GM19397 (cell line): ENCODE data around the gene BAX.
A peak's percentile ranks its signal among the peaks of the same experiment; 100 is the strongest.
"Not testable (repeated sequence)": the region's sequence is repeated elsewhere in the genome, so short reads cannot be mapped to it uniquely, and the experiment has no call there.

Experiments used
- ATAC-seq: cut with Tn5 transposase; IDR thresholded peaks from one replicate; pipeline ENCODE4 v1.9.1; 2021; ENCODE audit warnings: mild to moderate bottlenecking, moderate library complexity; ENCODE audit not compliant: unreplicated experiment

Gene BAX

GRCh38 chr19:48954595-48955307, at the start of gene BAX:
TSS of gene BAX (plus strand) at chr19:48954875. CDS start at chr19:48954929, 54 bp downstream.
- ATAC-seq, result peak; percentile 96

GRCh38 chr19:48905664-48906063, 49.0 kb upstream of the BAX start:
- no peak for ATAC-seq

- ATAC-seq, result no peak
Measured at GRCh38 chr19:48906324-48906723, 48.4 kb upstream of the BAX start.

GRCh38 chr19:48907671-48908070, 47.0 kb upstream of the BAX start:
- no peak for ATAC-seq

DNA sequence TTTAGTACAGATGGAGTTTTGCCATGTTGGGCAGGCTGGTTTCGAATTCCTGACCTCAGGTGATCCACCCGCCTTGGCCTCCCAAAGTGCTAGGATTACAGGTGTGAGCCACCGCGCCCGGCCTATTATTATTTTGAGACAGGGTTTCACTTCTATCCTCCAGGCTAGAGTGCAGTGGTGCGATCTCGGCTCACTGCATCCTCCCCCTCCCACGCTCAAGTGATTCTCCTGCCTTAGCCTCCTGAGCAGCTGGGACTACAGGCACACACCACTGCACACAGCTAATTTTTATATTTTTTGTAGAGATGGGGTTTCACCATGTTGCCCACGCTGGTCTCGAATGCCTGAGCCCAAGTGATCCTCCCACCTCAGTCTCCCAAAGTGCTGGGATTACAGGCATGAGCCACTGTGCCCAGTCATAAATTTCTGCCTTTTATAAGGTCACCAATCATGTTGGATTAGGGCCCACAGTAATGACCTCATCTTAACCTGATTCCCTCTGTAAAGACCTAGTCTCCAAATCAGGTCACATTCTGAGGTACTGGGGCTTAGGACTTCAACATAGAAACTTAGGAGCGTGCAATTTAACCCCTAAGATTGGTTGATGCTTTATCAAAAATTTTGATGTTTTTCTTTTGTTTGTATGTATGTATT, 45.1 kb upstream of the BAX start:
- not testable (repeated sequence) for ATAC-seq

GRCh38 chr19:48910803-48911202, 43.9 kb upstream of the BAX start:
- no peak for ATAC-seq

DNA sequence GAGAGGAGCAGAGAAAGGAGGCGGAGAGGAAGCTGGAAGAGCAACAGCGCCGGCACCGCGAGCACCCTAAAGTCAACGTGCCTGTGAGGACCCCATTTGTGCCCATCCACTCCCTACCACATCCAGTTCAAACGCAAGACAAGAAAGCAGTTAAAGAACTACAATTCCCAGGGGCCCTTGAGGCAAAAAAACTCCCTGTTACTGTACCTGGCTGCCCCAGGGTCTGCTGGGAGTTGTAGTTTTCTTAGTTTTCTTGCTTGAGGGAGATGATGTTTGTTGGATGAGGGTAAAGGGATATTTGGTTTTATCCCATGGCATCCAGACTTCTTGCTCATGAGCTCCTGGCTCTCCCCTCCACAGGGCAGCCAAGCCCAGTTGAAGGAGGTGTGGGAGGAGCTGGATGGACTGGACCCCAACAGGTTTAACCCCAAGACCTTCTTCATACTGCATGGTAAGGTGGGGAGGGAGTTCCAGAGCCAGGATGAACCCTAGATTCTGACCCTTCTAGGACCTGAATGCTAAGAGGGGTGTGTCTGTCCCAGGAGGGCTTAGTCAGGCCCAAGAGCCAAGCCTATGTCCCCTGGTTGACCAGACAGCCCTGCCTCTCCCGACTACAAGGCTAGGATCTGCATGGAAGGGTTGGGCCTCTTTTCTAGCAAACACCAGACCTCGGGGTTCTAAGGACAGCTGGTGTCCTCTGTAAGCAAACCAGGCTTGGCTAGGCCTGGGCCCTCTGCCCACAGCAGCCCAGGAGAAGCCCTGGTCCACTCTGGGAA, 41.4 kb upstream of the BAX start:
- no peak for ATAC-seq

- ATAC-seq, result no peak
Measured at GRCh38 chr19:48914181-48914580, 40.5 kb upstream of the BAX start.

DNA sequence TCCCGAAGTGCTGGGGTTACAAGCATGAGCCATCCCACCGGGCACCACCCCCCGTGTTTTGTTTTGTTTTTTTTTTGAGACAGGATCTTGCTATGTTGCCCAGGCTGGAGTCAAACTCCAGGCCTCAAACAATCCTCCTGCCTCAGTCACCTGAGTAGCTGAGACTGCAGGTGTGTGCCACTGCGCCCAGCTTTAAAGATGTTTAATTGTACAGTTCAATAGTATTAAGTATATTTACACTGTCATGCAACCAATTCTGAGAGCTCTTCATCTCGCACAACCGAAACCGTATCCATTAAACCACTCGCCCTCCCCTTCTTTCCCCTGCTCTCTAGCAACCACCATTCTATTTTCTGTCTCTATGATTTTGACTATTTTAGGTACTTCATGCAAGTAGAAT, 38.9 kb upstream of the BAX start:
- no peak for ATAC-seq

DNA sequence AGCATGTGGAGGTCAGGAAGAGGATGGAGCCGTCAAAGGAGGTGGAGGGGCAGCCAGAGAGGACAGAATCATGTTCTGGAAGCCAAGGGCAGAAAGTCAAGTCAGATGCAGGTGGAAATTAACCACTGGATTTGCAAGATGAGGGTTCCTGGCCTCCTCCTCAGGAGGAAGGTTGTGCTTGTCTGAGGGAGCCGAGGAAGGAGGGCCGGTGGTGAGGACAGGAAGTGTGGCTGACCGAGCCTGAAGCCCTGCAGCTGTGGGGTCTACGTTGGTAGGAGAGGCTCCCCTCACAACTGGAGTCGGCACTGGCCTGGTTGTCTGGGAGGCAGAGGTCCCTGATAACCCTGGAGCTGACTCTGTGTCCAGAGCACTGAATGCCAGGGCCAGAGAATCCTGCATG, 36.6 kb upstream of the BAX start:
- ATAC-seq, result no peak

DNA sequence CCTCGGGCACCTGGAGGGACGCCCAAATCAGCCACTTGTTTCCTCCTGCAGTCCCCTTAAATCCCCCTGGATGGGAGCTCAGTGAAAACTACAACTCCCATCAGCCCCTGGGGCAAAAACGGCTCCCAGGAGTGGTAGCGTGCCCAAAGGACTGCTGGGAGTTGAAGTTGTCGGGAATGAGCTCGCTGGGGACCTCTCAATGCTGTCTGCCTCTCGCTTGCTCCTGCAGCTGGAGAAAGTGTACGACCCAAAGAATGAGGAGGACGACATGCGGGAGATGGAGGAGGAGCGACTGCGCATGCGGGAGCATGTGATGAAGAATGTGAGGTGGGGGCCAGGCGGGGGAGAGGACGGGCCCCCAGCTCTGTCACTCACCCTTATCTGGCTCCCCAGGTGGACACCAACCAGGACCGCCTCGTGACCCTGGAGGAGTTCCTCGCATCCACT, 35.9 kb upstream of the BAX start:
- no peak for ATAC-seq

DNA sequence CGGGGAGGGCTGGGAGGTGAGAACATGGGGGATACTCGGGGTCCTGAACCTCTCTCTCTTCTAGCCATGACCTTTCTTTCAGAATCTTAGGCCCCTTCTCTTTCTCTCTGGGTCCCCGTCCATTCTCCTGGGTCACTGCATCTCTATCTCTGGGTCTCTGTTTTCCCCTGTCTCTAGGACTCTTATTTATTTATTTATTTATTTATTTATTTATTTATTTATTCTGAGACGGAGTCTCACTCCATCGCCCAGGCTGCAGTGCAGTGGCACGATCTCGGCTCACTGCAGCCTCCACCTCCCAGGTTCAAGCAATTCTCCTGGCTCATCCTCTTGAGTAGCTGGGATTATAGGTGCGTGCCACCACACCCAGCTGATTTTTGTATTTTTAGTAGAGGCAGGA, 35.4 kb upstream of the BAX start:
- ATAC-seq, result not testable (repeated sequence)

DNA sequence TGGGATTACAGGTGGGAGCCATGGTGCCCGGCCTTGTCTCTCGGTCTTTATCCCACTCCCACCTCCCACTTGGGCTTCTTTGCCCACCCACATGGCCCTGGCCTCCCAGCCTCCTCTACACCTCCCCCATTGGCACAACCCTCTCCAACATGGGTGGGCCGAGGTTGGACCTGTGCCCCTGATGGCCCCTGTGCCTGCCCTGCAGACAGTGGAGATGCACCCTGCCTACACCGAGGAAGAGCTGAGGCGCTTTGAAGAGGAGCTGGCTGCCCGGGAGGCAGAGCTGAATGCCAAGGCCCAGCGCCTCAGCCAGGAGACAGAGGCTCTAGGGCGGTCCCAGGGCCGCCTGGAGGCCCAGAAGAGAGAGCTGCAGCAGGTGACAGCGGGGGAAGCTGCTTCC, 33.7 kb upstream of the BAX start:
- ATAC-seq, result no peak

- no peak for ATAC-seq
Measured at GRCh38 chr19:48921721-48922500, 32.8 kb upstream of the BAX start.

- no peak for ATAC-seq
Measured at GRCh38 chr19:48922548-48923490, 31.9 kb upstream of the BAX start.

- ATAC-seq, result no peak
Measured at GRCh38 chr19:48925240-48925843, 29.3 kb upstream of the BAX start.

DNA sequence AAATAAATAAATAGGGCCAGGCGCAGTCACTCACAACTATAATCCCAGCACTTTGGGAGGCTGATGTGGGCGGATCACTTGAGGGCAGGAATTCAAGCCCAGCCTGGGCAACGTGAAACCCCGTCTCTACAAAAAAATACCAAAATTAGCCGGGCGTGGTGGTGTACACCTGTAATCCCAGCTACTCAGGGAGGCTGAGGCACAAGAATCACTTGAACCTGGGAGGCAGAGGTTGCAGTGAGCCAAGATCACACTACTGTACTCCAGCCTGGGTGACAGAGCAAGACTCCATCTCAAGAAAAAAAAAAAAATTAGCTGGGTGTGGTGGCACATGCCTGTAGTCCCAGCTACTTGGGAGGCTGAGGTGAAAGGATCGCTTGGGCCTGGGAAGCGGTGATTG, 28.8 kb upstream of the BAX start:
- ATAC-seq, result not testable (repeated sequence)

DNA sequence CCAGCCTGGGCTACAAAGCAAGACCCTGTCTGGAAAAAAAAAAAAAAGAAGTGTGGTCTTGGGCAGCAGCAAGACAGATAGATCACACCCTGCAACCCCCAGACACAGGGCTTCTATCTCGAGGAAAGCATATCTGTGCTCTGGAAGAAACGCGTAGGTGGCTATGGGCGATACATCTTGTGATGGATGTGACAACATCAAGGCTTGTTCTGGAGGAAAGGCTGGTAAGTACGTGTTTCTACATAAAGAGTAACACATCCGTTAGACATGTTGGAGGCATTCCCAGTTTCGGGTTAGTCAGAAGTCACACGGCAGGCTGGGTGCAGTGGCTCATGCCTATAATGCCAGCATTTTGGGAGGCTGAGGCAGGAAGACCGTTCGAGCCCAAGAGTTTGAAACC, 27.8 kb upstream of the BAX start:
- no peak for ATAC-seq

- not testable (repeated sequence) for ATAC-seq
Measured at GRCh38 chr19:48927692-48928091, 27.0 kb upstream of the BAX start.
